HepG2 (cell line): Measurements from ENCODE around the gene KMT2B. TPM values are rescaled to one million over a fixed set of nuclear protein-coding genes. Genes with fewer than 3 reads are reported as not detected.

ENCODE experiments used
- ATRX ChIP-seq: sonication (generic); formaldehyde crosslinking; IDR thresholded peaks from 2 replicates; pipeline ENCODE4 v1.4.0; 2020; ENCODE audit warnings: missing genetic modification reagents, borderline replicate concordance
- CREB1 ChIP-seq, 2 experiments: fragments of 450-650 bp in 1 of 2; IDR thresholded peaks; 2 replicates each; pipeline ENCODE4 v1.6.1; 2016 to 2017; ENCODE audit warnings: control low read depth in 1 of 2, mild to moderate bottlenecking in 1 of 2, missing compliant biosample characterization in 1 of 2, missing genetic modification characterization in 1 of 2
- DDIT3 ChIP-seq: sonication (generic); formaldehyde crosslinking; IDR thresholded peaks from 2 replicates; pipeline ENCODE4 v1.4.0; 2020; ENCODE audit warnings: mild to moderate bottlenecking, missing genetic modification reagents
- FIP1L1 ChIP-seq: fragments of 200-400 bp; formaldehyde crosslinking; IDR thresholded peaks from 2 replicates; pipeline ENCODE4 v1.6.1; 2018; ENCODE audit warnings: low read depth, mild to moderate bottlenecking, low read length, moderate library complexity, borderline replicate concordance; ENCODE audit not compliant: insufficient read depth
- KLF12 ChIP-seq: sonication (generic); formaldehyde crosslinking; IDR thresholded peaks from 2 replicates; pipeline ENCODE4 v1.4.0; 2020; ENCODE audit warnings: missing genetic modification reagents, borderline replicate concordance
- MED13 ChIP-seq: sonication (generic); formaldehyde crosslinking; IDR thresholded peaks from 2 replicates; pipeline ENCODE4 v1.5.0; 2020; ENCODE audit warnings: missing genetic modification reagents
- SMAD1 ChIP-seq: sonication (generic); formaldehyde crosslinking; IDR thresholded peaks from 2 replicates; pipeline ENCODE4 v1.4.0; 2020; ENCODE audit warnings: missing genetic modification reagents, low read depth, mild to moderate bottlenecking, borderline replicate concordance
- SOX6 ChIP-seq, 2 experiments: fragments of 450-650 bp in 1 of 2; sonication (generic) in 1 of 2; formaldehyde crosslinking in 1 of 2; IDR thresholded peaks; 2 replicates each; pipeline versions ENCODE4 v1.4.0 to v1.6.1; 2017 to 2020; ENCODE audit warnings: antibody characterized with exemption in 1 of 2, mild to moderate bottlenecking in 1 of 2, missing genetic modification reagents in 1 of 2
- ZBTB2 ChIP-seq: sonication (generic); formaldehyde crosslinking; IDR thresholded peaks from 2 replicates; pipeline ENCODE4 v1.8.0; 2022; ENCODE audit warnings: low read depth, missing genetic modification reagents
- ZFX ChIP-seq: sonication (generic); formaldehyde crosslinking; IDR thresholded peaks from 2 replicates; pipeline ENCODE4 v1.4.0; 2020; ENCODE audit warnings: mild to moderate bottlenecking, low read depth, missing genetic modification reagents, moderate library complexity
- ZNF232 ChIP-seq: sonication (generic); formaldehyde crosslinking; IDR thresholded peaks from 2 replicates; pipeline ENCODE4 v1.4.0; 2020; ENCODE audit warnings: missing genetic modification reagents, borderline replicate concordance
- ZNF318 ChIP-seq: sonication (generic); formaldehyde crosslinking; IDR thresholded peaks from 2 replicates; pipeline ENCODE4 v1.4.0; 2020; ENCODE audit warnings: mild to moderate bottlenecking, missing genetic modification reagents
- ZNF432 ChIP-seq: sonication (generic); formaldehyde crosslinking; IDR thresholded peaks from 2 replicates; pipeline ENCODE4 v1.5.0; 2020; ENCODE audit warnings: missing genetic modification reagents, mild to moderate bottlenecking, borderline replicate concordance
- ZNF512 ChIP-seq: sonication (generic); formaldehyde crosslinking; IDR thresholded peaks from 2 replicates; pipeline ENCODE4 v1.4.0; 2020; ENCODE audit warnings: mild to moderate bottlenecking, missing genetic modification reagents
- ZNF772 ChIP-seq: sonication (generic); formaldehyde crosslinking; IDR thresholded peaks from 2 replicates; pipeline ENCODE4 v1.5.0; 2020; ENCODE audit warnings: mild to moderate bottlenecking, missing genetic modification reagents
- polyA plus RNA-seq, 8 experiments: library from polyadenylated mRNA; depleted of rRNA in 3 of 8; stranded (reverse) in 7 of 8; unstranded in 1 of 8; fragments of >200 nt; fragmentation: Illumina TruSeq in 4 of 8; extraction: Trizol in 4 of 8; gene quantifications; 2 replicates each; pipeline versions ENCODE4 v1.2.1 to v1.2.3, GENCODE V29; 2011 to 2016; ENCODE audit warnings: low read depth in 4 of 8, missing spikeins in 1 of 8, mixed read lengths in 1 of 8; ENCODE audit not compliant: insufficient read depth in 1 of 8
- total RNA-seq, 5 experiments: library from RNA; depleted of rRNA; stranded (reverse); fragments of >200 nt; fragmentation: Illumina TruSeq; extraction: Trizol; gene quantifications; 2 replicates each; pipeline ENCODE4 v1.2.3, GENCODE V29; 2016; ENCODE audit warnings: low read depth in 1 of 5

Gene KMT2B
- total and polyA plus RNA-seq, 2 of the 13 experiments (the other 11 are each of a cell fraction or from before 2014, with no cell fraction given): 6.2 to 16.9 TPM

GRCh38 chr19:35748106-35749020, 30.6 kb downstream of the KMT2B start, which contains the start of gene LIN37 (continued):
- TF ChIP-seq ZNF318 (CRISPR knock-in tag) (no peak), ZFX (CRISPR knock-in tag) (peak; percentile 94), CREB1 (IDR thresholded peaks at IDR 0.05) (peak; percentile 84), CREB1 (CRISPR knock-in tag; IDR thresholded peaks at IDR 0.05) (peak; percentile 96), ATRX (CRISPR knock-in tag) (no peak), MED13 (0 out of 2 replicates have a peak, but pooled peaks have one; percentile 42), KLF12 (CRISPR knock-in tag) (peak; percentile 66; the same call in 1 of the 2 replicates), ZNF232 (CRISPR knock-in tag) (no peak), SOX6 (IDR thresholded peaks at IDR 0.05) (no peak), SOX6 (CRISPR knock-in tag; IDR thresholded peaks at IDR 0.05) (peak; percentile 50), ZNF432 (CRISPR knock-in tag) (no peak), SMAD1 (CRISPR knock-in tag) (no peak), FIP1L1 (no peak), DDIT3 (CRISPR knock-in tag) (no peak), ZNF772 (CRISPR knock-in tag) (peak; percentile 45; the same call in 1 of the 2 replicates), ZNF512 (CRISPR knock-in tag) (no peak), ZBTB2 (CRISPR knock-in tag) (no peak)
